SIG-M5 treated with dmso at 0.1 percent for 504 hours (cell line): Measurements from ENCODE around the gene FGFR1OP2.
"Not testable (repeated sequence)": the region's sequence is repeated elsewhere in the genome, so short reads cannot be mapped to it uniquely, and the experiment has no call there.

Experiments
- DNase-seq: peaks from one replicate; lab custom pipeline; 2025; ENCODE audit not compliant: unreplicated experiment; lab: John Stamatoyannopoulos, UW

Gene FGFR1OP2

GRCh38 chr12:26937863-26938700 is at the start of gene FGFR1OP2, which contains the start of gene INTS13:
Gene FGFR1OP2, plus strand, starts transcription at chr12:26938470. Its CDS starts 15,689 bp downstream, at chr12:26954159.
Gene INTS13, minus strand, starts transcription at chr12:26937981. Its CDS starts 1,178 bp downstream, at chr12:26936803.
- DNase-seq = peak; percentile 99

- no peak for DNase-seq
These were observed 47.5 kb upstream of the FGFR1OP2 start for GRCh38 chr12:26890784-26891183.

DNA sequence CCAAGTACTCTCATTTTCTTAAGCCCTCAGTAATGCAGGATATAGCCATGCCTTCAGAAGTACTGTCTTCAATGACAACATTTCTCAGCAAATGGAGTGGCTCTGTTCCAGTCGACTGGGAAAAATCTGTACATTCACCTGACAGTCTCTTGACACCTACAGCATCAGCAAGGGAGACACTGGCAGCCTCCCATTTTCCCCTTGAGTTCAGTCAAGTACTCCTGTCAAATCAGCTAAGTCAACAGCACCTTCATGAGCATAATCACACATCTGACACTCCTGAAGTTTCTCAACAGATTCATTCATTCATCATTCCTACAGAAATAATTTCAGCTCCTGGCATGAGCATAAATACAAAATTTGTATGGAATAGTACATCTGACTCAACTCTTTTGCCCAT is 46.6 kb upstream of the FGFR1OP2 start:
- no peak for DNase-seq

GRCh38 chr12:26895672-26896071 is 42.6 kb upstream of the FGFR1OP2 start:
- DNase-seq = no peak

GRCh38 chr12:26896913-26897312 is 41.4 kb upstream of the FGFR1OP2 start:
- no peak for DNase-seq

GRCh38 chr12:26903396-26903795 is 34.9 kb upstream of the FGFR1OP2 start:
- not testable (repeated sequence) for DNase-seq

DNA sequence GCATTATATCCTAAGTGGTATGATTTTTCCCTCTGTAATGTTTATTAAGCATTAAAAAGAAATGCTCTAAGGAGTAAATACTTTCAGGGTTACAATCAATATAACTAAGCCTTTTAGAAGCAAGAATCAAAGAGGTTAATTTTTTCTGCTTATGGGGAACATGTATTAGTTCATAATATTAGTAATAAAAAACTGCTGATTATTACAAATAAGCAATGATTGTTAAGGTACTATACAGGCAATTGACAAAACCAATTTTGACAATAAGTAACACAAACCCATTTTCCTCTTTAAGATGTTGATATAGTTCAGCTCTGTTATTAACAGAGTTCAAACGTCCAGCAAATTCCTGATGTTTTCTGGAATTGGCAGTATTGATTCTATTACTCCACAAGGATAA is 32.2 kb upstream of the FGFR1OP2 start:
- no peak for DNase-seq

- no peak for DNase-seq
These were observed 31.6 kb upstream of the FGFR1OP2 start for GRCh38 chr12:26906704-26907103.

DNA sequence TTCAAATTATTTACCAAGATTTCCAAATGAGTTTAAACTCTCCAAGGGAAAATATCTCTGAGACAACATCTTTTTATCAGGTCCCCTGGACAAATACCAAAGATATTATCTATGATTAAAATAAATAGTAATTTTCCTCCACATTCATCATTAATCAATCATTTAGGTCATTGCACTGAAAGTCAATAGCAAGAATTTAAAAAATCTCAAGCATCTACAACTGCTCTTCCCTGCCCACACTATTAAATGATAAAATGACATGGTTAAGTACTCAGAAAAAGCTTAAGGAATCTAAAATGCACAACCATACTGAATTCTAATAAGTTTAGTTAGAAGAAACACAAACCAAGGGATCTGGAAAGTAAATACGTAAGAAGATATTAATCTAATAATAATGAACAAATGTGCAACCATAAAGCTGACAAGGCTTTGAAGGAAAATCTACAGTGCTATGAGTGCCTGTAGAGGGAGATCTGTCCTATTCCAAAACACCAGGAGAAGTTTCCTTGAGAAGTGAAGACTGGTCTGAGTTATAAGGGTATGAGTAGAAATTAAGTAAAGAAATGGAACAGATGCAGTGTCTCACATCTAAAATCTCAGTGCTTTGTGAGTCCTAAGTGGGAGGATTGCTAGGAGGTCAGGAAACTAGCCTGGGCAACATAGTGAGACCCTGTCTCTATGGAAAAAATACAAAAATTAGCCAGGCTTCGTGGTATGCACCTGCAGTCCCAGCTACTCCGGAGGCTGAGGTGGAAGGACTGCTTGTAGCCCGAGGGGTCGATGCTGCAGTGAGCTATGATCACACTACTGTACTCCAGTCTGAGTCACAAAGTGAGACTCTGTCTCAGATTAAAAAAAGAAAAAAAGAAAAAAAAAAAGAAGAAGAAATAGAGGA is 19.7 kb upstream of the FGFR1OP2 start:
- DNase-seq = no peak

- DNase-seq = no peak
These were observed 19.1 kb upstream of the FGFR1OP2 start for GRCh38 chr12:26919216-26919555.

DNA sequence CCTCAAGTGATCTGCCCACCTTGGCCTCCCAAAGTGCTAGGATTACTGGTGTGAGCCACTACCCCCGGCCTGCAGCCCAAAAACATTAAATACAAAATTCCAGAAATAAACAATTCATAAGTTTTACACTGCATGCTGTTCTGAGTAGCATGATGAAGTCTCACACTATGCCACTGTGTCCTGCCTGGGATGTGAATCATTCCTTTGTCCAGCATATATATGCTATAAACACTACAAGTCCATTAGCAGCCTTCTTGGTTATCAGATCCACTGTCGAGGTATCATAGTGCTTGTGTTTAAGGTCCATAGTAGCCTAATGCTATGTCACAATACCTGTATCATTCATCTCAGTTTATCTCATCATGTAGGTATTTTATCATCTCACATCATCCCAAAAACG is 16.4 kb upstream of the FGFR1OP2 start:
- DNase-seq = no peak

DNA sequence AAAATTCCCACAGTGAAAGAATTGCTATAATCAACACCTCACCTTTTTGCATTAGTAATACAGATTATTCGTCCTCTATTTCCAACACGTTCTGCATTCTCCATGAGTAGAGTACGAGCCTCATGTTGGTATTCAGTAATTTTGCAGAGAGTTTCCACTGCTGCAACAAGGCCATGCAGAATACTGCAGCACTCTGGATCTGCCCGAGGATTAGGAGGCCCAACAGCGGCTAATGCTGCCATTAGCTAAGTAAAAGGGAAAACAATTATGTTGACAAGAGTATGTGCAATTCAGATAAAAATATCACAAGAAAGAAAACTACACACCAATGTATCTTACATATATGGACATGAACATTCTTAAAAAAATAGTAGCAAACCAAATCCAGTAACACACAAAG is 9.6 kb upstream of the FGFR1OP2 start:
- DNase-seq = no peak

DNA sequence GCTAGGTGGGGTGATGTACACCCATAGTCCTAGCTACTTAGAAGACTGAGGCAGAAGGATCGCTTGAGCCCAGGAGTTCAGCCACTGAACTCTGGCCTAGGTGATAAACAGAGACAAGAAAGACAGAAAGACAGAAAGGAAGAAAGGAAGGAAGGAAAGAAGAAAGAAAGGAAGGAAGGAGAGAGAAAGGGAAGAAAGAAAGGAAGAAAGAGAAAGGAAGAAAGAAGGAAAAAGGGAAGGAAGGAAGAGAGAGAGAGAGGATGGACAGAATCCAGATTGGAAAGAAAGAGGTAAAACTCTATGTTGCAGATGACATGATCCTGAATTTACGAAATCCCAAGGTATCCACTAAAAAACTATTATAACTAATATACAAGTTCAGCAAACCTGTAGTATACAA is 8.7 kb upstream of the FGFR1OP2 start:
- no peak for DNase-seq

- DNase-seq = no peak
These were observed 2.5 kb upstream of the FGFR1OP2 start for GRCh38 chr12:26935636-26936378.

DNA sequence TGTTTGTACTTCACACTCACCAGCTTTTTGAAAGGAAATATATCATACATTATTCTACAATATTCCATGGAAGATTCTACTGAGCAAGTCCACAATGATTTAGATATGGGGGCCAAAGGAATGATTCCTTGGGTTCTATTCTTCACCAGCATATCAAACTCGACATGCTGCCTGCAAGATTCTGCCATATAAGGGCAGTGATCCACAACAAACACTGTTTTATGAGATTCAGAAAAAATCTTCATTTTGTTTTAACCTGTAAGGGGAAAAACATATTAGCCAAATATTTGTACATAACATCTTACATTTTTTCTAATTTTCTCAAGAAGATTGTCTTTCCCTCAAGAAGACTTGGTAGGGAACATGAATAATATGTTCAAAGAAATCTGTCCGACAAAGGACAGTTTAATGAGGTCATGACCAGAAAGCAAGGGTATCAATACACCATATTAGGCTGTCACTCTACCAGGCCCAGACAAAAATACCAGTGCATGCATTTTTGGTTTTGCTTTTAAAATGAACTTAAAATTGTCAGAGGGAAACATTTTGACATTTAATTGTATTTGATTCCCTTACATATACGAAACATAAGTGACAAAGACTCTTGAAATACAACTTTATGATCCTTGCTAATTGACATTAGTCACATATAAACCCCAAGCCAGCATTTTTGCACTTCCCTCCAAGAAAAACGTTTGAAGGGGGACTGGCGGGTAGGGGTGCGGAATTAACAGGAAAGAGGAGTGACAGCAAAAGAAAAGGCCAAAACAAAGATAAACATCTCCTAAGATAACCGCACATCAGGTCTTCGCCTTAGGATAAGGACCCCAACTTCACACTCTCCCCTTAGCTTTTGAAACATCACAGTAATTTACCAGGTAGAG is 1.5 kb upstream of the FGFR1OP2 start:
- no peak for DNase-seq

DNA sequence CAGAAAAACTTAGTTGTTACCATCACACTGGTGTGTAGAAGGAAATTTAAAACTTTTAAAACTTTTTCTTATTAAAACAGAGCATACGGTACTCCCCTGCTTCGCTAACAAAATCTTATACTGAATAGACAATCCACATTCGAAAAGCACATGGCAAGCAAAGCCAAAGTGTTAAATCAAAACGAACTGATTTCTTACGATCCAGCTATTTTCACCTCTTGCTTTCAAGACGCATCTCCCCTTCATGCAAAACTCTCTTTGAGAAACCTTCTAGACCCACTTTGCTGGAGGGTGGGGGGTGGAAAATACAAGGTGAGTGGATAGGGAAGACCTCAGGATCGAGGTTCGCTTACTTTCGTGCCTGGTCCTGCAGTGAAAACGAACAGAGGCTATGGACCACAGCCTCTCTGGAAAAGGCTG is 817 bp upstream of the FGFR1OP2 start:
- DNase-seq = no peak

- no peak for DNase-seq
These were observed 412 bp downstream of the FGFR1OP2 start for GRCh38 chr12:26938701-26939062.

DNA sequence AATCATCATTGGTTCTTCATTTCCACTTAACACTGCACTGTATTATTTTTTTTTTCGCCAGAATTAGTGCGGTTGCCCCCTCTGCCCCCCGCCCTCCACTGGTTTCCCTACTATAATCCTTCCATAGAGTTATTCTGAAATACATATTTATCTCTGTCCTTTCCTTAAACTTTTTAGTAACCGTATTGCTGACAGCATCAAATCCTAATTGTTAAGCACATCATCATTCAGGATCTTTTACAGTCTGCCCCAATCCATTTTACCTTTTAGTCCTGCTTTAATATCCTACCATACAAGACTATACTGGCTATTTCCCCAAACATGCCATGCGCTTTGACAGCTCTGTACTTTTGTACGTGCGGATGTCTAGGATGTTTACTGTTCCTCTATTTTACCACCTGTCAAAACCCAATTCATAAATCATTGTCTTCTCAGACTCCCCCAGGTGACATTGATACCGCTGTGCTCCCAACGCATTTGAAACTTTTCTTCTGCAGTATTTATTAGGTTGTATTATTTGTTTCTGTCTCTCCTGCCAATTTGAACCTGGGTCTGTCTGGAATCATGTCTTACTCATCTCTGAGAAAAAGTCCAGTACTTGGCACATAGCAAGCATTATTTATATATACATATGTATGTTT is 1.0 kb downstream of the FGFR1OP2 start:
- peak; percentile 32 for DNase-seq

- DNase-seq = peak; percentile 9
These were observed 1.7 kb downstream of the FGFR1OP2 start for GRCh38 chr12:26939953-26940352.
